ENCODE measurements around the gene KIF6. TPM values are rescaled to one million over a fixed set of nuclear protein-coding genes. Genes with fewer than 3 reads are reported as not detected.

Gene KIF6
- total RNA-seq, 2 experiments from 2014 or later = not detected

DNA sequence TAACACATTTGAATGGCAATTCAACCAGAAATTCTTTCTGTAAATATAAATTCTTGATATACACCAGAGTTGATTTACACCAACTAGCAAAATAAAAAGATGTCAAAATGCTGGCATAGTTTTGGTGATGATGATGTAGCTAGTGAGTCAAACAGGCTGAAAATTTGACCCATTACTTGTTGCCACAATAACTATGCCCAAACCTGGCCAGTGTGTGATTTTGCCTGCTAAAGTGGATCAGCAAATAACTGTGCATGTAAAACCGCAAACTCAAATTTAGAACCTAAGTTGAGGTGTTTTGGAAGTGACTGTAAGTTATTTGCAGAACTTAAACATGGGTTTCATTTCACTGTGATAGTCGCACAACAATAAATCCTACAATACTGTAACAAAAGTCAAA lies 125.9 kb downstream of the KIF6 start:
- Histone ChIP-seq H3K36me3 (ENCODE audit: insufficient read depth, low read length) (no peaks in the 10 kb centered on the region), H3K27me3 (ENCODE audit: control insufficient read depth in 1 of 2, insufficient read depth in 2 of 2, low read length in 2 of 2) (no peaks in the 10 kb centered on the region), H3K9me3 (ENCODE audit: control insufficient read depth in 1 of 2, insufficient read depth in 1 of 2, low read length in 2 of 2) (no peaks in the 10 kb centered on the region), H3K27ac (ENCODE audit: low read depth in 1 of 2, low read length in 2 of 2) (no peak overlapping the region), H3K4me3 (ENCODE audit: low read length) (no peak overlapping the region), H3K4me1 (ENCODE audit: insufficient read depth, low read length) (no peaks in the 10 kb centered on the region)
- TF ChIP-seq, protein P1, sequence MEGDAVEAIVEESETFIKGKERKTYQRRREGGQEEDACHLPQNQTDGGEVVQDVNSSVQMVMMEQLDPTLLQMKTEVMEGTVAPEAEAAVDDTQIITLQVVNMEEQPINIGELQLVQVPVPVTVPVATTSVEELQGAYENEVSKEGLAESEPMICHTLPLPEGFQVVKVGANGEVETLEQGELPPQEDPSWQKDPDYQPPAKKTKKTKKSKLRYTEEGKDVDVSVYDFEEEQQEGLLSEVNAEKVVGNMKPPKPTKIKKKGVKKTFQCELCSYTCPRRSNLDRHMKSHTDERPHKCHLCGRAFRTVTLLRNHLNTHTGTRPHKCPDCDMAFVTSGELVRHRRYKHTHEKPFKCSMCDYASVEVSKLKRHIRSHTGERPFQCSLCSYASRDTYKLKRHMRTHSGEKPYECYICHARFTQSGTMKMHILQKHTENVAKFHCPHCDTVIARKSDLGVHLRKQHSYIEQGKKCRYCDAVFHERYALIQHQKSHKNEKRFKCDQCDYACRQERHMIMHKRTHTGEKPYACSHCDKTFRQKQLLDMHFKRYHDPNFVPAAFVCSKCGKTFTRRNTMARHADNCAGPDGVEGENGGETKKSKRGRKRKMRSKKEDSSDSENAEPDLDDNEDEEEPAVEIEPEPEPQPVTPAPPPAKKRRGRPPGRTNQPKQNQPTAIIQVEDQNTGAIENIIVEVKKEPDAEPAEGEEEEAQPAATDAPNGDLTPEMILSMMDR (IDR thresholded peaks at IDR 0.05) = no peak
- Mint-ChIP-seq H3K36me3 (ENCODE audit: low read depth) (no peaks in the 10 kb centered on the region), H3K9me3 (no peaks in the 10 kb centered on the region), H3K4me3 (no peak overlapping the region), H3K27me3 (peaks cover 36% of the 10 kb centered on the region), H3K27ac (no peak overlapping the region), H3K4me1 (ENCODE audit: low read depth) (no peaks in the 10 kb centered on the region)
- ATAC-seq (ENCODE audit: poor library complexity) (no peak), DNase-seq (no peak)
- intact Hi-C loops (cut with DNase I, micrococcal nuclease) = no loop called here
- CTCF ChIA-PET = no interaction called here
- POLR2A ChIA-PET = no interaction called here

DNA sequence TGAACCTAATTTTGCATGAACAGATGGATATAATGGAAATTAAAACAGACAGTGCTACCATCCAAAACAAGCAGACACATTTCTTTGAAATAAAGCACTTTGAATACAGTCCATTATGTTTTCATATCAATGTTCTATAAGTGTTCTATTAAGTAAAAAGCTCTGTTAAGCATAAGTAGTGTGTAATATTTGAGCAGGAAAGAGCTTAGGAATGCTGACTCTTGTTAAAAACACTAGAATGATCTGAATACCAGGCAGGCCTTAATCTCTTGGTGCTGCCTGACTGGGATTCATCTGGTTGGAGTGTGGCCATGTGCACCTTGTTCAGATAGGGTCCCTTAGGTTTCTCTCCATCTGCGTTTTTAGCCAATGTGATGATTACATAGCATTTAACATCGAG lies 130.9 kb downstream of the KIF6 start:
- POLR2A ChIA-PET = no interaction called here

DNA sequence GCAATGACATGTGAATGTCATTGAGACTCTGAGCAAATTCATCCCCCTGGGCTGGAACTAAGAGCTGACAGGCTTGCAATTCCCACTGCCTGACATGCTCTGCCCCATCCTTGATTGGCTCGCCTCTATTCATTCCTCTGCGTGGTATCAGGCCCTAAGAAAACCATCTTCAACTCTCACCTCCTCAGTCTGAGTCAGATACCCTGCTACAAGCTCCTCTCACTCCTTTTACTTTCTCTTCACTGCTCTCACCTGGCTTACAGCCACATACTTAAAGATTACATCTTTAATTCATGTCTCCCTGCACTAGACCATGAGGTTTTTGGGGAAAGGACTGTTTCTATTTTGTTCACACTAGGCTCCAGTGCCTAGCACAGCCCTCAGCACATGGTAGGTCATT lies 131.6 kb downstream of the KIF6 start:
- POLR2A ChIA-PET = no interaction called here
- Mint-ChIP-seq H3K27ac (no peak overlapping the region), H3K27me3 (peaks cover 26% of the 10 kb centered on the region), H3K9me3 (no peaks in the 10 kb centered on the region), H3K4me3 (no peak overlapping the region), H3K36me3 (ENCODE audit: low read depth) (no peaks in the 10 kb centered on the region), H3K4me1 (ENCODE audit: low read depth) (no peaks in the 10 kb centered on the region)
- no peak for ATAC-seq (ENCODE audit: poor library complexity)
- H3K27ac ChIP-seq (ENCODE audit: low read depth in 1 of 2, low read length in 2 of 2) = no peak overlapping the region
- intact Hi-C loops (cut with DNase I, micrococcal nuclease) = no loop called here
- H3K27me3 ChIP-seq (ENCODE audit: control insufficient read depth in 1 of 2, insufficient read depth in 2 of 2, low read length in 2 of 2) = no peaks in the 10 kb centered on the region
- no peaks in the 10 kb centered on the region for H3K36me3 ChIP-seq (ENCODE audit: insufficient read depth, low read length)
- TF ChIP-seq, protein P1 (IDR thresholded peaks at IDR 0.05) = no peak
- no peaks in the 10 kb centered on the region for H3K9me3 ChIP-seq (ENCODE audit: control insufficient read depth in 1 of 2, insufficient read depth in 1 of 2, low read length in 2 of 2)
- H3K4me1 ChIP-seq (ENCODE audit: insufficient read depth, low read length) = no peaks in the 10 kb centered on the region
- CTCF ChIA-PET = no interaction called here
- no peak for DNase-seq
- no peak overlapping the region for H3K4me3 ChIP-seq (ENCODE audit: low read length)

More for the DNA sequence above, 130.9 kb downstream of the KIF6 start:
- H3K27me3 ChIP-seq (ENCODE audit: control insufficient read depth in 1 of 2, insufficient read depth in 2 of 2, low read length in 2 of 2) = no peaks in the 10 kb centered on the region
- H3K4me1 Mint-ChIP-seq (ENCODE audit: low read depth) = no peaks in the 10 kb centered on the region
- no peak overlapping the region for H3K4me3 Mint-ChIP-seq
- no peak overlapping the region for H3K27ac ChIP-seq (ENCODE audit: low read depth in 1 of 2, low read length in 2 of 2)
- H3K36me3 Mint-ChIP-seq (ENCODE audit: low read depth) = no peaks in the 10 kb centered on the region
- DNase-seq (no peak), ATAC-seq (ENCODE audit: poor library complexity) (no peak)
- no peaks in the 10 kb centered on the region for H3K9me3 ChIP-seq (ENCODE audit: control insufficient read depth in 1 of 2, insufficient read depth in 1 of 2, low read length in 2 of 2)
- no peak overlapping the region for H3K4me3 ChIP-seq (ENCODE audit: low read length)
- TF ChIP-seq, protein P1 (IDR thresholded peaks at IDR 0.05) = no peak
- CTCF ChIA-PET = no interaction called here
- H3K27me3 Mint-ChIP-seq = peaks cover 26% of the 10 kb centered on the region
- intact Hi-C loops (cut with DNase I, micrococcal nuclease) = no loop called here
- H3K9me3 Mint-ChIP-seq = no peaks in the 10 kb centered on the region
- H3K4me1 ChIP-seq (ENCODE audit: insufficient read depth, low read length) = no peaks in the 10 kb centered on the region
- no peak overlapping the region for H3K27ac Mint-ChIP-seq
- H3K36me3 ChIP-seq (ENCODE audit: insufficient read depth, low read length) = no peaks in the 10 kb centered on the region
